Epidermal melanocyte (primary cell): ENCODE data around the gene GATA6.

Experiments used
- DNase-seq: peaks from one replicate; pipeline ENCODE4 v3.0.0; 2011; ENCODE audit warnings: low spot score; ENCODE audit not compliant: insufficient read length

The GATA6 gene

GRCh38 chr18:22169011-22169888, at the start of gene GATA6:
Gene GATA6 (plus strand): TSS chr18:22169589. CDS start chr18:22171145, 1,556 bp downstream.
- DNase-seq: no peak

- DNase-seq: no peak
Measured at GRCh38 chr18:22124970-22125369, 44.4 kb upstream of the GATA6 start.

GRCh38 chr18:22128954-22129353, 40.4 kb upstream of the GATA6 start:
- DNase-seq: no peak

- no peak for DNase-seq
Measured at GRCh38 chr18:22129778-22130177, 39.6 kb upstream of the GATA6 start.

GRCh38 chr18:22132258-22132657, 37.1 kb upstream of the GATA6 start:
- no peak for DNase-seq

- no peak for DNase-seq
Measured at GRCh38 chr18:22132763-22133162, 36.6 kb upstream of the GATA6 start.

GRCh38 chr18:22136395-22136794, 33.0 kb upstream of the GATA6 start:
- no peak for DNase-seq

GRCh38 chr18:22141211-22141610, 28.2 kb upstream of the GATA6 start:
- DNase-seq: no peak

- no peak for DNase-seq
Measured at GRCh38 chr18:22143347-22144340, 25.7 kb upstream of the GATA6 start.

- no peak for DNase-seq
Measured at GRCh38 chr18:22145160-22145559, 24.2 kb upstream of the GATA6 start.

- no peak for DNase-seq
Measured at GRCh38 chr18:22149710-22150109, 19.7 kb upstream of the GATA6 start.

GRCh38 chr18:22152093-22152492, 17.3 kb upstream of the GATA6 start:
- DNase-seq: no peak

GRCh38 chr18:22153428-22153827, 16.0 kb upstream of the GATA6 start:
- DNase-seq: no peak

GRCh38 chr18:22155584-22155983, 13.8 kb upstream of the GATA6 start:
- no peak for DNase-seq

- no peak for DNase-seq
Measured at GRCh38 chr18:22159014-22159413, 10.4 kb upstream of the GATA6 start.

- DNase-seq: no peak
Measured at GRCh38 chr18:22161090-22161489, 8.3 kb upstream of the GATA6 start.

GRCh38 chr18:22163416-22164161, 5.8 kb upstream of the GATA6 start:
- DNase-seq: no peak

GRCh38 chr18:22164337-22165048, 4.9 kb upstream of the GATA6 start:
- no peak for DNase-seq

GRCh38 chr18:22165049-22165602, 4.3 kb upstream of the GATA6 start:
- no peak for DNase-seq

- DNase-seq: no peak
Measured at GRCh38 chr18:22165603-22166068, 3.8 kb upstream of the GATA6 start.
